Activated CD4-positive, alpha-beta T cell treated with anti-CD3 and anti-CD28 coated beads for 1 hour (primary cell): ENCODE measurements around the gene CPAMD8.
A peak's percentile ranks its signal among the peaks of the same experiment; 100 is the strongest.
"Not testable (repeated sequence)": the region's sequence is repeated elsewhere in the genome, so short reads cannot be mapped to it uniquely, and the experiment has no call there.

Source experiments
- DNase-seq: peaks from one replicate; pipeline ENCODE4 v3.0.0-alpha.2; 2020

CPAMD8 gene

DNA sequence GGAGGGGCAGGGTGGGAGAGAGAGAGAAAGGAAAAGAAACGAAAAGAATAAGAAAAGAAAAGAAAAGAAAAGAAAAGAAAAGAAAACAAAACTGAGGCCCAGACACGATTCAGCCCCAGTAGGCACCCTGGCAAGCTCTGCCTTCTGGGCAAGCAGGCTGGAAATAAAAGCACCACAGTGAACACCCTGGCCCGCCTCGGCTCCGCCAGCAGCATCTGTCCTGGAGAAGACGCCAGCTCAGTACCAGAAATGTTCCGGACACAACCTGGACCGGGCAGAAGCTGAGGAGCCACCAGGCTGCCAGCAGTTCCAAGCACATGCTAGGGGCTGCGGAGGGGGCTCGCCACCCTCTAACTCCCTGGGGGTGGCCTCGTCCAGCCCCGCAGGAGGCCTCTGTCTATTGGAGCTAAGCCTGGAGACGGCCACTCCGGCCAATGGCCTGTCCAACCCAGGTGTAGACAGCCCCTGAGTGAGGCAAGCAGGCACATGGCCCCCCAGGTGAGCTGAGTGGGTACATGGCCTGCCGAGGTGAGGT lies 11.4 kb upstream of the CPAMD8 start:
- DNase-seq, result no peak

DNA sequence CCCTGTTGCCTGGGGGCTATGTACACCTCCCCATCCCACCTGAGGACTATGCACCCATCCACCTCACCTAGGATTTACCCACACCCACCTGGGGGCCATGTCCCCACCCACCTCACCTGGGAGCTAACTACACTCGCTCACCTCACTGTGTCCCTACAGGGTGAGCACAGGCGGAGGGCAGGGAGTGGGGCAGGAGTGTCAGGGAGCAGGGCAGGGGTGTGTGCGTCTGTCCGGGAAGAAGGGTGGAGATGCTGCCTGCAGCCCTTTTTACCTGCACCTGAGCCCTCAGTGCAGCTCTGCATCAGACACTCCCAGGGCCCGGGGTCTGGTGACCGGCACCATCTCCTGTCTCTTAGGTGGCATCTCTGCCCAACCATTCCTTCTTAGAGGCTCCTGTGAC lies 10.6 kb upstream of the CPAMD8 start:
- no peak for DNase-seq

DNA sequence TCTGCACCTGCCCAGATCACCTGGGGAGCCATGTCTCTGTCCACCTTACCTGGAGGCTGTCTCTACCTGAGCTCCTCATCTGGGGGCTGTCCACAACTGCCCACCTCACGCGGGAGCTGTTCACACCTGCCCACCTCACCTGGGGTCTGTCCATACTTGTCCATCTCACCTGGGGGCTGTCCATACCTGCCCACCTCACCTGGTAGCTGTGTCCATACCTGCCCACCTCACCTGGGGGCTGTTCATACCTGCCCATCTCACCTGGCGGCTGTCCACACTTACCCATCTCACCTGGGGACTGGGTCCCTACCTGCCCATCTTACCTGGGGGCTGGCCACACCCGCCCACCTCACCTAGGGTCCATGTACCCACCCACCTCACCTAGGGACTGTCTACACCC lies 10.0 kb upstream of the CPAMD8 start:
- DNase-seq, result no peak

DNA sequence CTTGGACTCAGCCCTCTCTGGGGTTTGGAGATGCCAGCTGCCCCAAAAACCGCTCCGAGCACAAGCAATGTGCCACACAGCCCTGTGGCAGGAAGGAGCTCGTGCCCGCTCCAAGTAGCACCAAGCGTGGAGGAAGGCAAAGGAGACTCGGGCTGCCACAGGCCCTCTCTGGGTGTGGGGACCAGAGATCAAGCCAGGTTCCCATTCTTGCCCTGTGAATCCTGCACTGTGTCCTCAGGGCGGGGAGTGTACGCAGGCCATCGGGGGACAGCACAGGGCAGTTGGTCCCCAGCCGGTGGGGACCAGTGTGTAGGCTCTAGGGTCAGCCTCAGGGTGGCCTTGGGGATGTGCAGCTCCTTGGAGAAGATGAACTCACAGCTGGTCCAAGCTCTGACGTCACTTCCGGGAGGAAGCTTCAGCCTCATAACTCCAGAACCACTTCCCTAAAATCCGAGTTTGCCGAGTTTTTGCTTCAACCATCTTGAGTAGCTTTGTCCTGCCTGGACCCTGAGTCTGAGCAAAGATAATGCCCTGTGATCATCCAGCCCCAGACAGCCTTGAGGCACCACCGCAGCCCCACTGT lies 9.3 kb upstream of the CPAMD8 start:
- no peak for DNase-seq

DNA sequence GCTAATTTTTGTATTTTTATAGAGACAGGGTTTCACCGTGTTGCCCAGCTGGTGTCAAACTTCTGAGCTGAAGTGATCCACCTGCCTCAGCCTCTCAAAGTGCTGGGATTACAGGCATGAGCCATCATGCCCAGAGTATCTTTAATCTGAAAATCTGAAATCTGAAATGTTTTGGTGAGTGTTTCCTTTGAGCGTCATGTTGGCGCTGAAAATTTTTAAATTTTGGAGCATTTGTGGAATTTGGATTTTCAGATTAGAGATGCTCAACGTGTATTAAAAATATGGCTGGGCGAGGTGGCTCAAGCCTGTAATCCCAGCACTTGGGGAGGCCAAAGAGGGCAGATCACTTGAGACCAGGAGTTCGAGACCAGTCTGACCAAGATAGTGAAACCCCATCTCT lies 5.1 kb upstream of the CPAMD8 start:
- no peak for DNase-seq

DNA sequence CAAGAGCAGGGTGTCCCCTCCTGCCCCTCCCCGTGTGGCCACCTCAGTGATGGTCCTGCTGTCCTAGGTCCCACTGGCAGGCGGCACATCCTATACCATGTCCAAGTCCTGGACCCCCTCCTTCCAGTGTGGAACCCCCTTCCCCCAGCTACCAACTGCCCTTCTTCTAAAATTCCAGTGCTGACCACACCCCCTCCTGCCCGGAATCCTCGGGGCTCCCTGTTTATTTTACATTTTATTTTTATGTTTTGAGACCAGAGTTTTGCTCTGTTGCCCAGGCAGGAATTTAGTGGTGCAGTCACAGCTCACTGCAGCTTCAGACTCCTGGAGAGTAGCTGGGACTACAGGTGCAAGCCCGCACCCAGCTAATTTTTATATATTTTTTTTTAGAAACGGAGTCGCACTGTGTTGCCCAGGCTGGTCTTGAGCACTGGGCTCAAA lies 945 bp upstream of the CPAMD8 start:
- DNase-seq, result no peak

DNA sequence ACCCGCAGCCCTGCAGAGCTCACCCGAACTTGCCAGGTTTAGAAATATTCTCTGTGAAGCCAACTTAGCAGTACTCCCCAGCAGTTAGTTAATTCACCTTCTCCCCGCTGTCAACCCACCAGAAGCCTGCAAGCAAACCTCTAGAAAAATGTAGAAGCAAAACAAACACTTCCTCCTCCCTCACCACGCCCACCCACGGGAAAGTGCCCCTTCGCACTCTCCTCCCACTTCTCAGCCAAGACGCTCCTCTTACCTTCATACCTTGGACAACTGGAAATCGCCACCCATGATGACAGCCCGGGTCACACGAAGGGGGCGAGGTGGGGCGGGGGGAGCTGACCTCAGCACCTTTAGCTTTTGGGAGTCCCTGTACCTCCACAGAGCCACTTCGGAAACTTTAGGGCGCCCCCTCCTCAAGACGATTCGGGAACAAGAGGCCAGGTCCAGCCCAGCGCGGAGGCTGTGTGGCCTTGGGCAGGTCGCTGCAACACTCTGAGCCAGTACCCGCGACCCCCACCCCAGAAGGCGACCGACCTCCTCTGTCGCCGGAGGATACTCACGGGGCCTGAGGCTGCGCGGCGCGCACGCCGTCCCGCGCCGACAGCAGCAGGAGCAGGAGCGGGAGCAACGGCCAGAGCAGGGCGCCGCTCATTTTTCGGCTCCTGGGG lies 485 bp downstream of the CPAMD8 start:
- no peak for DNase-seq

DNA sequence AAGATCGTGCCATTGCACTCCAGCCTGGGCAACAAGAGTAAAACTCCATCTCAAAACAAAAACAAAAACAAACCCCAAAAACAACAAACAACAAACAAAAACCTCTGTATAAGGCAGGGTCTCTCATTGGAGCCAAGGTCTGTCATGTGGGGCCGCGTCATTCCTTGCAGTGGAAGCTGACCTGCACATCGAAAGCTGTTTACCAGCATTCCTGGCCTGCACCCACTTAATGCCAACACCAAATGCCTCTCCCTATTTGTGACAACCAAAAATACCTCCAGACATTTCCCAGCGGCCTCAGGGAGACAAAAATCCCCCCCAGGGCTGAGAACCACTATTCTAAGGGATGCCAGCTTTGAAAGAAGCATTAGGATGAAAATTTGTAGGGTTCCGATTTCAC lies 1.2 kb downstream of the CPAMD8 start:
- DNase-seq, result no peak

DNA sequence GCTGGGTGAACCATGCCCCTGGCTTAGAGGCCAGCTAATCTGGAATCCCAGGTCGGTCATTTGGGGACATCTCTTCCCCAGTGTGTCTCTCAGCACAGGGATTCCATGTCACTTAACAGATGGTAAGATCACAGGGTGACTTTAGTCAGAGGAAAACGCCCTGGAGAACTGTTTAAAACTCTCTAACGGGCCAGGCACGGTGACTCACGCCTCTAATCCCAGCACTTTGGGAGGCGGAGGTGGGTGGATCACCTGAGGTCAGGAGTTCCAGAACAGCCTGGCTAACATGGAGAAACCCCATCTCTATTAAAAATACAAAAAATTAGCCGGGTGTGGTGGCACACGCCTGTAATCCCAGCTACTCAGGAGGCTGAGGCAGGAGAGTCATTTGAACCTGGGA lies 1.7 kb downstream of the CPAMD8 start:
- DNase-seq, result not testable (repeated sequence)

DNA sequence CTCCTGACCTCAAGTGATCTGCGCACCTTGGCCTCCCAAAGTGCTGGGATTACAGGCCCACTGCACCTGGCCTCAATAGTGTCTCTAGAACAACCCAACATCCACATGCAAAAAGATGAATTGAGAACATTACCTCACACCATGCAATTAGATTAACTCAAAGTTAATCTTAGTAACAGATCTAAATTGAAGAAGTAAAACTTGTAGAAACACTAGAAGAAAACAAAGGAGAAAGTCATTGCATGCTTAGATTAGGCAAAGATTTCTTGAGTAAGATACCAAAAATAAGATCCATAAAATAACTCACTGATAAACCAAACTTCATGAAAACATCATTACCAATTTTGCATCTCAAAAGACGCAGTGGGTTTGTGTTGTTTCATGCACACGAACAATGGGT lies 2.8 kb downstream of the CPAMD8 start:
- DNase-seq, result no peak

DNA sequence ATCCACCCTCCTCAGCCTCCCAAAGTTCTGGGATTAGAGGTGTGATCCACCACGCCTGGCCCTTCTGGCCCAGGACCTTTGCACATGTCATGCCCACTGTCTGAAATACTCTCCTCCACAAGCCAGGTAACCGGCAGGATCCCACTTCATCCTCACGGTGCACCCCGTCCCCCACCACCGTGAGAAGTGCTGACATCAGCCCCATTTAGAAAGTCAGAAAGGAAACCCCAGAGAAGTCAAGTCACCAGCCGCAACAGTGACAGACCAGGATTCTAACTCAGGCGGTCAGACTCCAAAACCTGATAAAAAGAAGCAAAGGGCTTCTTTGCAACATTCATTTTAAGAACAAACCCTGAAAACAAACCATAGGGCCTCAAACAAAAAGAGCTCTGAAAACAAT lies 3.9 kb downstream of the CPAMD8 start:
- no peak for DNase-seq

DNA sequence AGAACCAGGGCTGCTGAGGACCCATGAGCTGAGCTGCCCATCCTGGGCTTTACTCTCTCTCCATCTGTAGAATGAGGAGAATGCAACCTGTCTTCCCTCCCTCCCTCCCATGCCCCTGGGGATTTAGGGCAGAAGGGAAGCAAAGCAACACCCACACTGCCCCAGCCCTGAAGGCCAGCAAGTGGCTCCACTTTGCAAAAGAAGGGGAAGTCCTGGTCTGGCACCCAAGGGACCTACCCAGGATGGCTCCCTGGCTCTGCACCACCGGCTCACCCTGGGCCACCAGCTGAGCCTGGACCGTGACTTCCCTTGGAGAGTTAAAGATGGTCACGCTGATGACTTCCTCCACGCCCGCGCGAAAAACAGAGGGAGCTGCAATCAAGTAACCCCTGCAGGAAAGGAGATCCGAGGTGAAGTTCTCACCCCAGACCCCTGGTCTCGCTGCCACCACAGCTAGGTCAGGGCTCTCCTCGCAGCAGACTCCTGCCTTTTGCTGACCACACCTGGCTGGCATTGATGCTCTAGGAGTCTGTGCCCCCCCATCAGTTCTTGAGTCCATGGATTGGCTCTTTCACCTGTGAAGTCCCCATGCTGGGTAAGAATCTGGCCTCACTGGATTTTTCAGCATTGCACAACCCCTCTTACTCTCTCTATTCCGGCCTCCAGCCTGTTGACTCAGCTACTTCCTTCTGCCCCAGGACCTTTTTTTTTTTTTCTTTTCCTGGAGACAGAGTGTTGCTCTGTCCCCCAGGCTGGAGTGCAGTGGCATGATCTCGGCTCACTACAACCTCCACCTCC lies 4.6 kb downstream of the CPAMD8 start:
- DNase-seq, result no peak

DNA sequence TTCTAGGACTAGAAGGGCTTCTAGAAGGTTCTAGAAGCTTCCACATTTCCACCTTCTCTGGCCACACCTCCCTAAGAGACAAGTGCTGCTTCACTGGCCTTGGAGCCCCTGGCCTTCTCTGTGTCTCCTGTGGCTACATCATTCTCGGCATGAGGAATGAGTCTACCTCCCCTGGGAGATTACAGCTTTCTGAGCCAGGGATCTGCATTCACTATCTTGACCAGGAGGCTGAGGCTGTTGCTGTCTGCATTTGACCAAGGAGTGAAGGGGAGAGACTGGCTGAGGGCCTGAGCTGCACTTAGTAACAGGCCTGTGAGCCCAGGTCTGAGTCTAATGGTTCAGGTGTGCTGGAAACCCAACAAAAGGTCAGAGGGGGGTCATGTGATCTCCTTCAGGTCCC lies 5.3 kb downstream of the CPAMD8 start:
- no peak for DNase-seq

DNA sequence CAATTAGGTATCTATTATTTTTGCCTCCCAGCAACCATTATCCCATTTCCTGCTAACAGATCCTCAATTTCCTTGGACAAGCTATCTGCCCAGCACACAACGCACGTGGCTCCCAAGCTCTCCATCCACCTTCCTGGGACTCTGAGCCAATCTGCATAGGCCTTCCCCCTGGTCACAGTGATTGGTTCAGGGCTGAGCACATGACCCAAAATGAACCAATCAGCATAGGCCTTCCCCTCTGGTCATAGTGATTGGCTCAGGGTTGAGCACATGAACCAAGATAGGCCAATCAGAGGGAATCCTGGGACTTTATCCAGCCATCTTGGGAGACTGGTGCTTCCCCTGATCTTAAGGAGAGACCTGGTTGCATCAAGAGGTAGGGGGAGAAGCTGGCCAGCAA lies 5.8 kb downstream of the CPAMD8 start:
- DNase-seq, result no peak

DNA sequence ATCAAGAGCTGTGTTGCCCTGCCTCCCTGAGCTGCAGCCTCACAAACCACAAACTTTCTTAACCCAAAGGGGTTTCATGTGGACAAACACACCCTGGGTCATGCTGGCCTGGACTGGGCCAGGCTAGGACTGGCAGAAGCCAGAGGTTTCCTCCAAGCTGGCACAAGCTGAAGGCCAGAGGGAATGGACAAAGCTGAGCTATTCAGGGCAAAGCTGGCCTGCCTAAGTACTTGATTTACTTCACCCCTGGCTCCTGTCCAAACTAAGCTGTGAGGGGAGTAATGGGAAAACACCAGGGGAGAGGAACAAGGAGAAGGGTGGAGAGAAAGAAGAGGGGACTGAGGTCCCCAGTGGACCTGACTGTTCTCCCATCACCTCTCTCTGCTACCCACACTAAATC lies 6.2 kb downstream of the CPAMD8 start:
- DNase-seq, result no peak

DNA sequence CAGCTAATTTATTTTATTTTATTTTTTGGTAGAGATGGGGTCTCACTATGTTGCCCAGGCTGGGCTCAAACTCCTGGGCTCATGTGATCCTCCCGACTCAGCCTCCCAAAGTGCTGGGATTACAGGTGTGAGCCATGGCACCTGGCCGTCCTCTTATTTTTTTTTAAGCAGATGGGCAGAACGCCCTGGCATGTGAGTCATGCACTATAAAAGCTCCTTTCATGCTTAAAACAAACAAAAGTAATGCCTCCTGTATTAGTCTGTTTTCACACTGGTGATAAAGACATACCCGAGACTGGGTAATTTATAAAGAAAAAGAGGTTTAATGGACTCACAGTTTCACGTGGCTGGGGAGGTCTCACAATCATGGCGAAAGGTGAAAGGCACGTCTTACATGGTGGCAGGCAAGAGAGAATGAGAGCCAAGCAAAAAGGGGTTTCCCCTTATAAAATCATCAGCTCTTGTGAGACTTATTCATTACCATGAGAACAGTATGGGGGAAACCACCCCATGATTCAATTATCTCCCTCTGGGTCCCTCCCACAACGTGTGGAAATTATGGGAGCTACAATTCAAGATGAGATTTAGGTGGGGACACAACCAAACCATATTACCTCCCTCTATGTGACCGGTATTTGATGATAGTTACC lies 12.3 kb downstream of the CPAMD8 start:
- not testable (repeated sequence) for DNase-seq

DNA sequence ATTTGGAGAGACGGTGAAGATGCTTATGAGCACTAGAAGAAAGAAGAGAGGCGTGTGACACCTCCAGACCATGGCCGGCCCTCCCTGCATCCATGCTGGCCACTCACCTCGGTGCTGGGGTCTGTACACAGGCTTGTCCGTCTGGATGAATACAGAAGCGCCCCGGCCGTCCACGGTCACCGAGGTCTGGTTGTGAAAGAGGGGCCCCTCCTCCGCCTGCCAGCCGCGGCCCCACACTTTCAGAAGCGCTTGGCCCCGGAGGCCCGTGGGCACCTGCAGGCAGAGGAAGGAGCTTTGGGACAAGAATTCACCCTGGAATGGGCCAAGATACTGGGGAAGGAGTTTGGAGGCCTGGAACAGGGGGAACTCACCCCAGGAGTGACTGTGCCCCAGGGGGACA lies 15.1 kb downstream of the CPAMD8 start:
- no peak for DNase-seq

DNA sequence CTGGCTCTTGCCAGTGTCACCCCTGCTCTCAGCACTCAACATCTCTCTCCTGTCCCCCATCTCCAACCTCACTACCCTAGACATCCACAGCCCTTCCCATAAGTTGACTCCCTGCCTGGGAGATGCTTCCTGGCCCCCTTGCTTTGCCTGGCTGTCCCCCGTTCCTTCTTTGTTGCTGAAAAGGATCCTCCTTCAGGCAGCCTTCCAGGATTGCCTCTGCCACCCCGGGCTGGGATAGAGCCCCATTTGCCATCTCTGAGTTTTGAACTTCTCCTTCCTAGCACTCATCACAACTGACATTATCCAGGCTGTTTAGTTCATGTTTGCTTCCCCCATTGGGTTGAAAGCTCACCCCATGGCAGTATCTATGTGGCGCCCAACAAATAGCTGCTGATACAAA lies 20.0 kb downstream of the CPAMD8 start:
- no peak for DNase-seq

DNA sequence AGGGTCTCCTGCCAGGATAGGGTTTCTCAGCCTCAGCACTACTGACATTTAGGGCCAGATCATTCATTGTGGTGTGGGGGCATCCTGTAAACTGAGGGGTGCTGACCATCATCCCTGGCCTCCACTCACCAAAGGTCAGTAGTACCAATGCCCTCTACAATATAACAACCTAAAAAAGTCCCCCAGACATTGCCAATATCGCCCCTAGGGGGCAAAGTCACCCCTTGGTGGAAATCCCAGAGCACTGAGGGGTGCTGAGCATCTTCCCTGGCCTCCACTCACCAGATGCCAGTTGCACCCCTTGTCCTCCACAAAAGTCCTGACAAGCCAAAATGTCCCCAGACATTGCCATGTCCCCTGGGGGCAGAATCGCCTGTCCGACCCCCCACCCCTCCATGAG lies 21.6 kb downstream of the CPAMD8 start:
- no peak for DNase-seq

DNA sequence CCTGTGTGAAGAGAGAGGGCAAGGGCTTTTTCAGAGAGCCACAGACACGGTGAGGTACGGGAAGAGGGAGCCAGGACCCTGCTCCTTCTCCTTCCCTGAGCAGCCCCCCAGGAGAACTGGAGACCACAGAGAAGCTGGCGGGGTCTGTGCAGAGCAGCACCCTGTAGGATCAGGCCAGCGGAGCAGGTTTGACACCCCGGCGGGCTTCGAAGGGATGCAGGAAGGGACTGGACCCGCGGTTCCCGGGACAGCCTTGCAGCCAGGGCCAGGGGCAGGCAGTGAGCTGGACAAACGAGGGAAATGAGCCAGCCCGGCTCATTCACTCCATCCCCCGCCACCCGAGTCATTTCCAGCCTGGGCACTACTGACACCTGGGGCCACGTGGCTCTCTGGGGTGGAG lies 22.2 kb downstream of the CPAMD8 start:
- DNase-seq, result no peak

DNA sequence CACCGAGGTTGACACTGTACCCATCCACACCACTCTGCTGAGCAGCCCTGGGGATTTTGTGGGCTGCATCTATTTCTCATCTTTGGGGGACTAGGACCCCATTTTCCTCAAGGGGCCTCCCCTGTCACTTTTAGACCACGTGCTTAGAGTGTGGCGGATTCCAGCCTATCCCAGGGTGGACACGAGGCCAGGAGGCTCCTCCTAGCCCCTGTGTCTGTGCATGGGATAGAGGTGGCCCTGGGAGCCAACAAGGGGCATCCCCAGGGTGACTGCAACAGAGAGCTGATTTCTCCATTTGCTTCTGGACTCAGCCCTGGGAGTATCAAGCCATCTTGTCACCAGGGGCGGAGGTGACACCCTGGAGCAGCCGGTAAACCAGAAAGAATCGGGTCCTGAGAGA lies 24.2 kb downstream of the CPAMD8 start:
- no peak for DNase-seq

DNA sequence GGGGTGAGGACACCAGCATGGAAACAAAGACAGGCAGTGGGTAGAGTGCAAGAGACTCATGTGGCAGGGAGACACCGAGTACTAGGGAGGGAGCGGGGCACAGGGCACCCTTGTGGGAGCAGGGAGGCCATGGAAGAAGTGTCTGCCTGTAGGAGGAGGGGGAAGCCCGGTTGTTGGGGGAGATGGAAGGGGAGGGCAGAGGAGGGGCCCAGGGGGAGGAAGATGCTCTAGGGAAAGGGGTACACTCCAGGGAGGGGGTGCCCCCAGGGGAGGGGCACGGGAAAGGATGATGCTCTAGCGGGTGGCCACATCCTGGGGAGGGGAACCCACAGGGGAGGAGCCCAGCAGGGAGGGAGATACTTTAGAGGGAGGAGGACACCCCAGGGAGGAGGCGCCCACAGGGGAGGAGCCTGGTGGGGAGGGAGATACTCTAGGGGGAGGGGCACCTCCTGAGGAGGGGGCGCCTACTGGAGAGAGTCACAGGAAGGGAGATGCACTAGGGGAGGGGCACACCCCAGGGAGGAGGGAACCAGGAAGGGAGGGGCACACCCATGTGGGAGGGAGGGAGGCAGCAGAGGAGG lies 24.9 kb downstream of the CPAMD8 start:
- peak; percentile 51 for DNase-seq

DNA sequence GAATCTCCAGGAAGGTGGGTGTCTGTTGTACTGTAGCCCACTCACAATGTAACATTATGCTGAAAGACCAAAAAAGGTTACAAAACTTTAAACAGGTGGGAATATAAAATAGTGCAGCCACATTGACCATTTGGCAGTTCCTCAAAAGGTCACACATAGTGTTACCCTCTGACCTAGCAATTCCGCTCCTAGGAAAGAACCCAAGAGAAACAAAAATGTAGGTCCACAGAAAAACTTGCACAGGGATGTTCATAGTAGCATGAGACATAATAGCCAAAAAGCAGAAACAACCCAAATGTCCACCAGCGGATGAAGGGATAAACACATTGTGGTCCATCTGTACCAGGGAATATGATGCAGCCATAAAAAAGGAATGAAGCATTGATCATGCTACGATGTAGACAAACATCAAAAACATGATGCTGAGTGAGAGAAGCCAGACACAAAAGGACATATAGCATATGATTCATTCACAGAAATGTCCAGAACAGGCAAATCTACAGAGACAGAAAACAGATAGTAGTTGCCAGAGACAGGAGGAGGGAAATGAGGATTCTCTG lies 27.9 kb downstream of the CPAMD8 start:
- no peak for DNase-seq
